Chondrocyte (in vitro differentiated cells): ENCODE data around the gene MACROD2. TPM values are rescaled to one million over a fixed set of nuclear protein-coding genes. Genes with fewer than 3 reads are reported as not detected.

Experiments
- DNase-seq: peaks from one replicate; pipeline ENCODE4 v3.0.0; 2021; ENCODE audit warnings: mixed read lengths, low spot score
- H3K27ac Mint-ChIP-seq: one replicate; pipeline ENCODE4 v1.8.0; 2021; ENCODE audit warnings: mild to moderate bottlenecking, moderate library complexity, mixed read lengths; ENCODE audit not compliant: unreplicated experiment
- H3K27me3 Mint-ChIP-seq: 2 replicates; pipeline ENCODE4 v1.8.0; 2021; ENCODE audit warnings: low read depth, mixed read lengths
- H3K36me3 Mint-ChIP-seq: 2 replicates; pipeline ENCODE4 v1.8.0; 2021; ENCODE audit warnings: low read depth, mixed read lengths
- H3K4me1 Mint-ChIP-seq: 2 replicates; pipeline ENCODE4 v1.8.0; 2021; ENCODE audit warnings: low read depth, mild to moderate bottlenecking, mixed read lengths
- H3K4me3 Mint-ChIP-seq: one replicate; pipeline ENCODE4 v1.8.0; 2021; ENCODE audit warnings: mild to moderate bottlenecking, moderate library complexity, mixed read lengths; ENCODE audit not compliant: unreplicated experiment
- H3K9me3 Mint-ChIP-seq: 2 replicates; pipeline ENCODE4 v1.8.0; 2021; ENCODE audit warnings: low read depth, mixed read lengths
- total RNA-seq: library from RNA; stranded (reverse); gene quantifications from 3 replicates; pipeline ENCODE4 v1.2.1, GENCODE V29; 2021
- TF ChIP-seq, protein P1 (sequence below): fragments of 200-600 bp; sonication (generic); IDR thresholded peaks from 2 replicates; pipeline ENCODE4 v1.5.0; 2021; ENCODE audit warnings: antibody characterized with exemption, mild to moderate bottlenecking, moderate library complexity

Gene MACROD2
- total RNA-seq, 1 donor from 2014 or later = 3.2 TPM

DNA sequence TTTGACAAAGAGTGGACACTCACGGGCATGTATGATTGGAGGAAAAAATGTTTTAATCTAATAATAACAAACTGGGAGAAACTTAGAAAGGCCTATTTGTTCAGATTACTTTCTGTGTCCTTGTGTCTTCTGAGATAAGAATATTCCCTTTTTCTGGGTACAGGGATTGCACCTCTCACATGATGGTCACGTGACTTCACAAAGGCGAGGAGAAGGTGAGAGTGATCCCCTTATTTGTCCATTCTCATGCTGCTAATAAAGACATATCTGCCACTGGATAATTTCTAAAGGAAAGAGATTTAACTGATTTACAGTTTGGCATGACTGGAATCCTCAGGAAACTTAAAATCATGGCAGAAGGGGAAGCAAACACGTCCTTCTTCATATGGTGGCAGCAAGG is 1331.8 kb downstream of the MACROD2 start:
- Mint-ChIP-seq H3K27ac (no peak overlapping the region), H3K4me1 (peaks cover 8% of the 10 kb centered on the region), H3K36me3 (no peaks in the 10 kb centered on the region), H3K4me3 (no peak overlapping the region), H3K27me3 (peaks cover 1% of the 10 kb centered on the region), H3K9me3 (no peaks in the 10 kb centered on the region)
- TF ChIP-seq, protein P1, sequence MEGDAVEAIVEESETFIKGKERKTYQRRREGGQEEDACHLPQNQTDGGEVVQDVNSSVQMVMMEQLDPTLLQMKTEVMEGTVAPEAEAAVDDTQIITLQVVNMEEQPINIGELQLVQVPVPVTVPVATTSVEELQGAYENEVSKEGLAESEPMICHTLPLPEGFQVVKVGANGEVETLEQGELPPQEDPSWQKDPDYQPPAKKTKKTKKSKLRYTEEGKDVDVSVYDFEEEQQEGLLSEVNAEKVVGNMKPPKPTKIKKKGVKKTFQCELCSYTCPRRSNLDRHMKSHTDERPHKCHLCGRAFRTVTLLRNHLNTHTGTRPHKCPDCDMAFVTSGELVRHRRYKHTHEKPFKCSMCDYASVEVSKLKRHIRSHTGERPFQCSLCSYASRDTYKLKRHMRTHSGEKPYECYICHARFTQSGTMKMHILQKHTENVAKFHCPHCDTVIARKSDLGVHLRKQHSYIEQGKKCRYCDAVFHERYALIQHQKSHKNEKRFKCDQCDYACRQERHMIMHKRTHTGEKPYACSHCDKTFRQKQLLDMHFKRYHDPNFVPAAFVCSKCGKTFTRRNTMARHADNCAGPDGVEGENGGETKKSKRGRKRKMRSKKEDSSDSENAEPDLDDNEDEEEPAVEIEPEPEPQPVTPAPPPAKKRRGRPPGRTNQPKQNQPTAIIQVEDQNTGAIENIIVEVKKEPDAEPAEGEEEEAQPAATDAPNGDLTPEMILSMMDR = no peak
- no peak for DNase-seq

DNA sequence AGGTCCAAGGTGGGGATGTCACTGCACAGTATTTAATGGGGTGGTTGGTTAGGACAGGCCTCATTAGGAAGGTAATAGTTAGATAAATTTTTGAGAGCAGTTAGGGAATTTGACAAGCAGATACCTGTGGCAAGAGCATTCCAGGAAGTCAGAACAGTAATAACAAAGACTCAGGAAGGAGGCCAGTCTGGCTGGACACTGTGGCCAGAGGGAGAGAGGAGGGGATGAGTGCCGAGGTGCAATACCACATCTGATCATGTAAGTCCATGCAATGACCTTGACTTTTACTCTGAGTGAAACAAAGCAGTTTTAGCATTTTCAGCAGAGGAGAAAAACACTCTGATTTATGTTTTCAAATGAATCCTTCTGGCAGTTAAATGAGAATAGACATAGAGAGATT is 1332.8 kb downstream of the MACROD2 start:
- no peak for DNase-seq
- Mint-ChIP-seq H3K9me3 (no peaks in the 10 kb centered on the region), H3K27ac (no peak overlapping the region), H3K27me3 (peaks cover 1% of the 10 kb centered on the region), H3K36me3 (no peaks in the 10 kb centered on the region), H3K4me3 (no peak overlapping the region), H3K4me1 (no peaks in the 10 kb centered on the region)
- TF ChIP-seq, protein P1 = no peak

DNA sequence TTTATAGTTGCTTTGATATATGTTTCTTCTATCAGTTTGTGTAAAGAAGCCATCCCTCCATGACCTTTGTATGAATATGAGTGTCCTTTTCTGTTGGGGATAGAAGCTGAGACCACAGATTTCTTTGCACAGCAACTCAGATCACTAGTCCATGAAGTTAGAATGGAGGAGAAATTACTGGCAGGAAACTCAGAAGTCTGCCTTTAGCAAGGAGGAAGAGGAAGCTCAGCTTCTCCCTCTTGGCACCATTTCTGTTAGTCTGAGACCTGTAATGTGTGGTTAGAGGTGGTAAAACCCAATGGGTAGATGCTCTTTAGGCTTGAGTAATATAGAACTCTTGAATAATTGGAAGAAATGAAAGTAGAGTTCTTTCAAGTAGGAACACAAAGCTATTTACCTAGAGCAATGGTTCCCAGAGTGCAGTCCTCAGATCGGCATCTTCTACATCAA is 1337.4 kb downstream of the MACROD2 start:
- Mint-ChIP-seq H3K36me3 (no peaks in the 10 kb centered on the region), H3K27ac (no peak overlapping the region), H3K27me3 (peaks cover 2% of the 10 kb centered on the region), H3K4me3 (no peak overlapping the region), H3K9me3 (no peaks in the 10 kb centered on the region), H3K4me1 (no peaks in the 10 kb centered on the region)
- DNase-seq = no peak
- TF ChIP-seq, protein P1 = no peak

DNA sequence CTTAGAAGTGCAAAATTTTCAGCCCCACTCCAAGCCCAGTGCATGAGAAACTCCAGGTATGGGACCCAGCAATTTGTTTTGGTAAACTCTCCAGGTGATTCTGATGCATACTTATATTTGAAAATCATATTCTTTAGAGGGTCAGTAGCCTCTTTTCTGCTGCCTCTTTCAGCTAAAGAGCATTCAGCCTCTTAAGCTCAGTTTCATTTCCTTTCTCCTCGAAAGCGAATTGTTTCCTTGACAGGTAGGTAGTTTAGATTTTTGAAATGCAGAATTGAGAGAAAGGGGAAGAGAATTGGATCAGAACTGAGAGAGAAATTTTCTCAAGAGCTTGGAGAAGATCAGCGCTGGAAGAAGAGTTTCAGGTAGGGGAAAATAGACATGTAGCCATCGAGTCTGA is 1337.9 kb downstream of the MACROD2 start:
- Mint-ChIP-seq H3K27me3 (peaks cover 2% of the 10 kb centered on the region), H3K4me3 (no peak overlapping the region), H3K9me3 (no peaks in the 10 kb centered on the region), H3K36me3 (no peaks in the 10 kb centered on the region), H3K4me1 (no peaks in the 10 kb centered on the region), H3K27ac (no peak overlapping the region)
- TF ChIP-seq, protein P1 = no peak
- no peak for DNase-seq

DNA sequence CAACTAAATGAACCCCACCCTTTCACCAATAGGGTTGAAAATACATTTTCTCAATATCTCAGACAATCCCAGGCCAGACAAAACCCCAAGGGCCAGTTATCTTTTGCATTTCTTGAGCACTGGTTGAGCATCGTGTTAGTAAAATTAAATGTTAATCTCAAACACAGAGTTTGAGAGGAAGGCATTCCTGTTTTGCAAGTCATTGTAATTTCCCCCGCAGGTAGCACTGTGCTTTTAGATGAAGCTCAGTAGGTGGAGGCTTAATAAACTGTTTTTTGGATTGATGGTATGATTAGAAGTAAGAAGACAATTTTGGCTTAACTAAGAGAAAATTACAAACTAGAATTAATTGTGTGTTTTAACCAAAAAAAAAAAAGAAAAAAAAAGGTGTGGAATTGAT is 1340.7 kb downstream of the MACROD2 start:
- peaks cover 2% of the 10 kb centered on the region for H3K27me3 Mint-ChIP-seq
- no peaks in the 10 kb centered on the region for H3K9me3 Mint-ChIP-seq
- no peak for DNase-seq
- H3K36me3 Mint-ChIP-seq = no peaks in the 10 kb centered on the region
- H3K27ac Mint-ChIP-seq = no peak overlapping the region
- H3K4me3 Mint-ChIP-seq = no peak overlapping the region
- no peaks in the 10 kb centered on the region for H3K4me1 Mint-ChIP-seq
- TF ChIP-seq, protein P1 = no peak
